Measurements from ENCODE around the gene C1orf105. TPM values are rescaled to one million over a fixed set of nuclear protein-coding genes. Genes with fewer than 3 reads are reported as not detected.
"Not testable (repeated sequence)": the region's sequence is repeated elsewhere in the genome, so short reads cannot be mapped to it uniquely, and the experiment has no call there.

The C1orf105 gene
- total and polyA plus RNA-seq, 10 donors: not detected

GRCh38 chr1:172492421-172492820 is 71.9 kb downstream of the C1orf105 start:
- Histone ChIP-seq H3K27ac (no peak overlapping the region), H3K9me3 (no peaks in the 10 kb centered on the region), H3K36me3 (no peaks in the 10 kb centered on the region), H3K4me1 (peaks cover 0 to 8% (median 2%) of the 10 kb centered on the region in 6 donors), H3K4me3 (no peak overlapping the region), H3K27me3 (replicated peaks in 1 of 7) (no peaks in the 10 kb centered on the region)
- 62 to 96% (median 82%) methylated on average over 1 of the region's 1 CpG for WGBS, 5 donors
- no peak for TF ChIP-seq CTCF (IDR thresholded peaks at IDR 0.05 in 8 of 11, conservative IDR thresholded peaks at IDR 0.05 in 3 of 11)
- no peak for TF ChIP-seq POLR2A (IDR thresholded peaks at IDR 0.05)
- no peak for TF ChIP-seq POLR2AphosphoS5 (IDR thresholded peaks at IDR 0.05)
- intact Hi-C loops (cut with DNase I; ENCODE audit: low total_unique reads): no loop called here
- DNase-seq: no peak

GRCh38 chr1:172494166-172494565 is 73.7 kb downstream of the C1orf105 start:
- no peak for DNase-seq
- Histone ChIP-seq H3K4me3 (no peak overlapping the region), H3K4me1 (peaks cover 0 to 25% (median 2%) of the 10 kb centered on the region in 6 donors), H3K27me3 (replicated peaks in 1 of 7) (no peaks in the 10 kb centered on the region), H3K9me3 (no peaks in the 10 kb centered on the region), H3K27ac (no peak overlapping the region), H3K36me3 (no peaks in the 10 kb centered on the region)
- 91 to 96% (median 93%) methylated on average over 2 of the region's 2 CpGs for WGBS, 5 donors
- intact Hi-C loops (cut with DNase I; ENCODE audit: low total_unique reads): no loop called here
- TF ChIP-seq CTCF (IDR thresholded peaks at IDR 0.05 in 8 of 11, conservative IDR thresholded peaks at IDR 0.05 in 3 of 11) (no peak), POLR2A (IDR thresholded peaks at IDR 0.05) (no peak), POLR2AphosphoS5 (IDR thresholded peaks at IDR 0.05) (no peak)

DNA sequence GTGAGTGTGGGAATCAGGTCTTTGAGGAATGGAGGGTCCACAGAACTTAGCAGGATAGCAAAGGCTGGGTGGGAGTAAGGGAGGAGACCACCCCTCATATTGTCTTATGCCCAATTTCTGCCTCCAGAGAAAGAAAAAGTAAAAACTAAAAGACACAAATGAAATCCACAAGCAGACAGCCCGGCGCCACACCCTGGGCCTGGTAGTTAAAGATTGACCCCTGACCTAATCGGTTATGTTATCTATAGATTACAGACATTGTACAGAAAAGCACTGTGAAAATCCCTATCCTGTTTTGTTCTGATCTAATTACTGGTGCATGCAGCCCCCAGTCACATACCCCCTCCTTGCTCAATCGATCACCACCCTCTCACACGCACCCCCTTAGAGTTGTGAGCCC is 75.6 kb downstream of the C1orf105 start:
- H3K36me3 ChIP-seq; H3K27ac ChIP-seq; H3K27me3 ChIP-seq (replicated peaks in 1 of 7); DNase-seq; H3K9me3 ChIP-seq; H3K4me3 ChIP-seq; intact Hi-C loops (cut with DNase I; ENCODE audit: low total_unique reads): not testable (repeated sequence)
- 93 to 97% (median 94%) methylated on average over 5 of the region's 5 CpGs for whole genome bisulfite sequencing, 5 donors
- peaks cover 0 to 31% (median 2%) of the 10 kb centered on the region in 6 donors for H3K4me1 ChIP-seq

DNA sequence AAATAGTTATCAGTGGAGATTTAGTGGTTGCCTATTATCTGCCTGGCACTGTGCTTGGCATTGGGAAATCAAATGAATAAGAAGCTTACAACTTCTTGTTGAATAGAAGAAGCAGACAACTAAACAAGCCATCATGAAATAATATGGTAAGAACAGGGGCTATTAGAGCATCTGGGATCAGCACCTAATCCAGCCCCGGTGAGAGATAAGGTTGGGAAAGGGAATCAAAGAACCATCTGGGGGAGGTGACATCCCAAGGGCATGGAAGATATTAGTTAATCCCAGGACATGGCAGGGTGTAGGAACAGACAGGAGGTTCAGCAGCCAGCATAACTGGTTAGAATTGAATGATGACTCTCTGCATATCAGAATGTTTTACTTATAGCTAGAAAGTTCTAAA is 76.2 kb downstream of the C1orf105 start:
- intact Hi-C loops (cut with DNase I; ENCODE audit: low total_unique reads): no loop called here
- no peaks in the 10 kb centered on the region for H3K9me3 ChIP-seq
- WGBS, 5 donors: 59 to 81% (median 74%) methylated on average over 1 of the region's 1 CpG
- DNase-seq: no peak
- H3K36me3 ChIP-seq: no peaks in the 10 kb centered on the region
- H3K4me3 ChIP-seq: no peak overlapping the region
- no peaks in the 10 kb centered on the region for H3K27me3 ChIP-seq (replicated peaks in 1 of 7)
- no peak overlapping the region for H3K27ac ChIP-seq
- no peak for TF ChIP-seq CTCF (IDR thresholded peaks at IDR 0.05 in 8 of 11, conservative IDR thresholded peaks at IDR 0.05 in 3 of 11)
- TF ChIP-seq POLR2A (IDR thresholded peaks at IDR 0.05): no peak
- TF ChIP-seq POLR2AphosphoS5 (IDR thresholded peaks at IDR 0.05): no peak
- H3K4me1 ChIP-seq: peaks cover 0 to 31% (median 2%) of the 10 kb centered on the region in 6 donors

- intact Hi-C loops (cut with DNase I; ENCODE audit: low total_unique reads): no loop called here
- WGBS, 5 donors: 48 to 66% (median 52%) methylated on average over 5 of the region's 5 CpGs
- no peaks in the 10 kb centered on the region for H3K36me3 ChIP-seq
- DNase-seq: no peak
- no peak for TF ChIP-seq POLR2A (IDR thresholded peaks at IDR 0.05)
- no peak for TF ChIP-seq CTCF (IDR thresholded peaks at IDR 0.05 in 8 of 11, conservative IDR thresholded peaks at IDR 0.05 in 3 of 11)
- TF ChIP-seq POLR2AphosphoS5 (IDR thresholded peaks at IDR 0.05): no peak
- H3K27me3 ChIP-seq (replicated peaks in 1 of 7): no peaks in the 10 kb centered on the region
- peaks cover 0 to 31% (median 2%) of the 10 kb centered on the region in 6 donors for H3K4me1 ChIP-seq
- no peak overlapping the region for H3K27ac ChIP-seq
- no peaks in the 10 kb centered on the region for H3K9me3 ChIP-seq
- no peak overlapping the region for H3K4me3 ChIP-seq
These were observed 76.7 kb downstream of the C1orf105 start for GRCh38 chr1:172497230-172497629.

Data from spleen (tissue), 11 donors.